Measurements from ENCODE around the gene KIF1B.

GRCh38 chr1:10339036-10339567, 128.7 kb downstream of the KIF1B start:
- TF ChIP-seq POLR2AphosphoS5 (IDR thresholded peaks at IDR 0.05; ENCODE audit: borderline replicate concordance, low read depth, low read length) (no peak), EZH2 (IDR thresholded peaks at IDR 0.05) (no peak)
